IPS DF 6.9 (cell line): ENCODE data around the gene ELOVL7.

Experiments used
- DNase-seq: peaks from one replicate; pipeline ENCODE4 v3.0.0-alpha.2; 2013; ENCODE audit warnings: low read depth, low spot score
- H3K27ac ChIP-seq: one replicate; pipeline ENCODE4 v1.5.1; 2013; ENCODE audit warnings: low read length, control low read depth
- H3K27me3 ChIP-seq: 2 replicates; pipeline ENCODE4 v1.6.1; 2013; ENCODE audit warnings: mild to moderate bottlenecking, low read length; ENCODE audit not compliant: control insufficient read depth, insufficient read depth
- H3K36me3 ChIP-seq: 2 replicates; pipeline ENCODE4 v1.6.1; 2013; ENCODE audit warnings: low read length; ENCODE audit not compliant: control insufficient read depth, insufficient read depth
- H3K4me1 ChIP-seq: 2 replicates; pipeline ENCODE4 v1.6.1; 2013; ENCODE audit warnings: low read length; ENCODE audit not compliant: control insufficient read depth, insufficient read depth
- H3K4me3 ChIP-seq: 2 replicates; pipeline ENCODE4 v1.5.1; 2013; ENCODE audit warnings: mild to moderate bottlenecking, low read length
- H3K9me3 ChIP-seq: 2 replicates; pipeline ENCODE4 v1.6.1; 2013; ENCODE audit warnings: low read length, inconsistent platforms; ENCODE audit not compliant: control insufficient read depth, insufficient read depth
- WGBS: extraction: QIAGEN DNeasy Blood & Tissue Kit; methylation state at CpG from one replicate; pipeline ENCODE4 v1.1.7; 2013; ENCODE audit warnings: mixed read lengths, missing lambda C conversion rate; ENCODE audit not compliant: insufficient read length, insufficient coverage; 5-methylcytosine and 5-hydroxymethylcytosine counted together

Gene ELOVL7

GRCh38 chr5:60814498-60814897 is 29.6 kb downstream of the ELOVL7 start:
- no peaks in the 10 kb centered on the region for H3K4me1 ChIP-seq
- no CpG with 5 or more reads among the region's 2 CpGs for WGBS
- no peaks in the 10 kb centered on the region for H3K9me3 ChIP-seq
- no peaks in the 10 kb centered on the region for H3K27me3 ChIP-seq
- no peak for DNase-seq
- no peak overlapping the region for H3K27ac ChIP-seq
- no peaks in the 10 kb centered on the region for H3K36me3 ChIP-seq
- H3K4me3 ChIP-seq, result no peak overlapping the region

- Histone ChIP-seq H3K4me3 (no peak overlapping the region), H3K9me3 (no peaks in the 10 kb centered on the region), H3K27me3 (no peaks in the 10 kb centered on the region), H3K36me3 (no peaks in the 10 kb centered on the region), H3K27ac (no peak overlapping the region), H3K4me1 (no peaks in the 10 kb centered on the region)
- no peak for DNase-seq
Observed at GRCh38 chr5:60812426-60812825, 31.6 kb downstream of the ELOVL7 start.

GRCh38 chr5:60811105-60811504 is 33.0 kb downstream of the ELOVL7 start:
- no peaks in the 10 kb centered on the region for H3K27me3 ChIP-seq
- no peaks in the 10 kb centered on the region for H3K4me1 ChIP-seq
- no peaks in the 10 kb centered on the region for H3K9me3 ChIP-seq
- H3K4me3 ChIP-seq, result no peak overlapping the region
- DNase-seq, result no peak
- H3K27ac ChIP-seq, result no peak overlapping the region
- H3K36me3 ChIP-seq, result no peaks in the 10 kb centered on the region

- Histone ChIP-seq H3K9me3 (no peaks in the 10 kb centered on the region), H3K36me3 (no peaks in the 10 kb centered on the region), H3K4me3 (no peak overlapping the region), H3K27me3 (no peaks in the 10 kb centered on the region), H3K4me1 (no peaks in the 10 kb centered on the region), H3K27ac (no peak overlapping the region)
- no peak for DNase-seq
- WGBS, result no CpG with 5 or more reads among the region's 2 CpGs
Observed at GRCh38 chr5:60810438-60811085, 33.5 kb downstream of the ELOVL7 start.

GRCh38 chr5:60809891-60810425 is 34.1 kb downstream of the ELOVL7 start:
- no peaks in the 10 kb centered on the region for H3K36me3 ChIP-seq
- no CpG with 5 or more reads among the region's 1 CpG for WGBS
- DNase-seq, result no peak
- no peak overlapping the region for H3K27ac ChIP-seq
- H3K4me3 ChIP-seq, result no peak overlapping the region
- H3K4me1 ChIP-seq, result no peaks in the 10 kb centered on the region
- H3K9me3 ChIP-seq, result no peaks in the 10 kb centered on the region
- no peaks in the 10 kb centered on the region for H3K27me3 ChIP-seq

GRCh38 chr5:60806591-60807243 is 37.4 kb downstream of the ELOVL7 start:
- Histone ChIP-seq H3K27ac (no peak overlapping the region), H3K4me3 (no peak overlapping the region), H3K4me1 (no peaks in the 10 kb centered on the region), H3K9me3 (no peaks in the 10 kb centered on the region), H3K27me3 (no peaks in the 10 kb centered on the region), H3K36me3 (no peaks in the 10 kb centered on the region)
- WGBS, result no CpG with 5 or more reads among the region's 5 CpGs
- DNase-seq, result peak; percentile 29

GRCh38 chr5:60805463-60805862 is 38.6 kb downstream of the ELOVL7 start:
- no peak for DNase-seq
- no peak overlapping the region for H3K27ac ChIP-seq
- H3K27me3 ChIP-seq, result no peaks in the 10 kb centered on the region
- no peaks in the 10 kb centered on the region for H3K9me3 ChIP-seq
- H3K4me1 ChIP-seq, result no peaks in the 10 kb centered on the region
- no peak overlapping the region for H3K4me3 ChIP-seq
- H3K36me3 ChIP-seq, result no peaks in the 10 kb centered on the region

GRCh38 chr5:60803712-60804111 is 40.4 kb downstream of the ELOVL7 start:
- Histone ChIP-seq H3K27me3 (no peaks in the 10 kb centered on the region), H3K4me3 (no peak overlapping the region), H3K4me1 (no peaks in the 10 kb centered on the region), H3K36me3 (no peaks in the 10 kb centered on the region), H3K9me3 (no peaks in the 10 kb centered on the region), H3K27ac (no peak overlapping the region)
- no peak for DNase-seq
- WGBS, result 100% methylated on average over 1 of the region's 2 CpGs

- Histone ChIP-seq H3K36me3 (no peaks in the 10 kb centered on the region), H3K4me1 (peaks cover 1% of the 10 kb centered on the region; the same call in 1 of the 2 replicates), H3K27me3 (no peaks in the 10 kb centered on the region), H3K27ac (no peak overlapping the region), H3K9me3 (no peaks in the 10 kb centered on the region), H3K4me3 (no peak overlapping the region)
- WGBS, result no CpG with 5 or more reads among the region's 1 CpG
- DNase-seq, result no peak
Observed at GRCh38 chr5:60802986-60803385, 41.1 kb downstream of the ELOVL7 start.

GRCh38 chr5:60802226-60802625 is 41.8 kb downstream of the ELOVL7 start:
- H3K4me3 ChIP-seq, result no peak overlapping the region
- no peak for DNase-seq
- H3K4me1 ChIP-seq, result peaks cover 5% of the 10 kb centered on the region; the same call in 1 of the 2 replicates
- no peaks in the 10 kb centered on the region for H3K27me3 ChIP-seq
- H3K9me3 ChIP-seq, result no peaks in the 10 kb centered on the region
- H3K27ac ChIP-seq, result no peak overlapping the region
- no peaks in the 10 kb centered on the region for H3K36me3 ChIP-seq
- no CpG with 5 or more reads among the region's 2 CpGs for WGBS
